ENCODE measurements around the gene RSPH9. TPM values are rescaled to one million over a fixed set of nuclear protein-coding genes. Genes with fewer than 3 reads are reported as not detected.
A peak's percentile ranks its signal among the peaks of the same experiment; 100 is the strongest.
"Not testable (repeated sequence)": the region's sequence is repeated elsewhere in the genome, so short reads cannot be mapped to it uniquely, and the experiment has no call there.

Gene RSPH9
- total RNA-seq, 2 donors from 2014 or later = 0.09 to 0.66 TPM

DNA sequence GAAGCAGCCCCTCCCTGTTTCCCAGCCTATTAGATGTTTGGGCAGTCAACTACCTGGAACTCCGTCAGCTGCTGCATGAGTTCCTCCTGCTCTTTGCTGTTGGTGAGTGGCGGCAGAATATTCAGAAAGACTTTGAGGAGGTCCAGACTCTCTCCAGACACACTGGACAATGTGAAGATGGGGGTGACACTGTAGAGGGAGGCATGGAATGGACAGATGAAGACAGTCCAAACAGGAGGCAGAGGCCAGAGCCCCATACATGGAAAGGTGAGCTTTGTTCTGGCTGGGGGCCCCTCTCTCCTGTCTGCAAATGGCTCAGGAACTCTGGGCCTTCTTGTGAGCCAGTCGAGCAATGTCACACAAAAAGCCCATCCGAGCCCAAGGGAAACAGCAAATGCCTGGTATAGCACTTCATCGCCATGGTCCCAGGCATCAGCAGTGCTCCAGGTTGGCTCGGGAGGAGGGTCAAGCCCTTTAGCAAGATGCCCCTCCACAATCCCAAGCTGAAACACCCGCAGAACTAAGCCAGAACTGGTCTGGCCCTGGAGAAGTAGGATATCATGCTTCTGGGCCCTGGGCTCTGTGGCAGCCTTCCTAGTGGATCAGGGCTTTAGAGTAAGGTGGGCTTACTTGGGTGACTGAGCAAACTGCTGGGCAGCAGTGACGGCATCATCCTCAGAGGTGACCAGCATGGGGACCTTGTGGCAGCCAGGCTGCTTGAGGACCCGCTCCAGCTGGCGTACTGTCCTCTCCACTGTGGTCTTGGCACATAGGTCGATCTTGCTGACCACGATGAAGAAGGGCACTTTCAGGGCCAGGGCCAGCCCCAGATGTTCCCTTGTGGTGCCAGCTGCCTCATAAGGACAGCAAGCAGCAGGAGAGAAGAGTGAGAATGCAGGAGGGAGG is 20.7 kb upstream of the RSPH9 start:
- peaks cover 25% of the 10 kb centered on the region for H3K4me1 Mint-ChIP-seq
- H3K27ac Mint-ChIP-seq = peak overlapping the region; percentile 43
- peaks cover 95% of the 10 kb centered on the region for H3K36me3 Mint-ChIP-seq (ENCODE audit: low read depth)
- H3K4me3 Mint-ChIP-seq = no peak overlapping the region
- no peak for ATAC-seq (replicated peaks)
- H3K9me3 Mint-ChIP-seq = no peaks in the 10 kb centered on the region
- no peaks in the 10 kb centered on the region for H3K27me3 Mint-ChIP-seq

DNA sequence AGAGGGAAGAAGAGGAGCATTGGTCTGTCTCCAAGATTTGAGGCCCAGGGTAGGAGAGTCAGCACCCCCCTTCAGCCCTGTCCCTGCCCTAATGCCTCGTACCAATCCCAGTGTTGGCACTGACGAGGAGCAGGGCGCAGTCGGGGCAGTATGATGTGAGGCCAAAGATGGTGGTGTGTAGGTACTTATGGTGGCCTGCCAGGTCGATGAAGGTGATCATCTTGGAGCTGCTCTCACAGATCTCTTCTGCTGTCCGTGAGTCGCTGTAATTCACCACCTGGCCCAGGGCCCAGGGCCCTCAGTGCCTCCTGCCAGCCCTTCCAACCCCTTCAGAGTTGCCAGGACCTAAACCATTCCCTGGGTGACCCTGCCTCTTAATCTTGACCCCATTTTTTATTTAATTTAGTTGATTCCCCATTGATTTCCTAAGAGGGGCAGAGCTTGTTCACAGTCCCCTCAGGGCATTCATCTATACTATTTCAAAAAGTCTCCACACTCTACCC is 20.0 kb upstream of the RSPH9 start:
- Mint-ChIP-seq H3K27me3 (no peaks in the 10 kb centered on the region), H3K27ac (no peak overlapping the region), H3K36me3 (ENCODE audit: low read depth) (peaks cover 88% of the 10 kb centered on the region), H3K4me1 (peaks cover 26% of the 10 kb centered on the region), H3K4me3 (no peak overlapping the region), H3K9me3 (no peaks in the 10 kb centered on the region)
- ATAC-seq (replicated peaks) = no peak

- Mint-ChIP-seq H3K9me3 (no peaks in the 10 kb centered on the region), H3K27me3 (no peaks in the 10 kb centered on the region), H3K4me1 (peaks cover 30% of the 10 kb centered on the region), H3K4me3 (no peak overlapping the region), H3K36me3 (ENCODE audit: low read depth) (peaks cover 81% of the 10 kb centered on the region), H3K27ac (no peak overlapping the region)
- ATAC-seq (replicated peaks) = no peak
Measured at GRCh38 chr6:43625393-43625992, 19.3 kb upstream of the RSPH9 start.

DNA sequence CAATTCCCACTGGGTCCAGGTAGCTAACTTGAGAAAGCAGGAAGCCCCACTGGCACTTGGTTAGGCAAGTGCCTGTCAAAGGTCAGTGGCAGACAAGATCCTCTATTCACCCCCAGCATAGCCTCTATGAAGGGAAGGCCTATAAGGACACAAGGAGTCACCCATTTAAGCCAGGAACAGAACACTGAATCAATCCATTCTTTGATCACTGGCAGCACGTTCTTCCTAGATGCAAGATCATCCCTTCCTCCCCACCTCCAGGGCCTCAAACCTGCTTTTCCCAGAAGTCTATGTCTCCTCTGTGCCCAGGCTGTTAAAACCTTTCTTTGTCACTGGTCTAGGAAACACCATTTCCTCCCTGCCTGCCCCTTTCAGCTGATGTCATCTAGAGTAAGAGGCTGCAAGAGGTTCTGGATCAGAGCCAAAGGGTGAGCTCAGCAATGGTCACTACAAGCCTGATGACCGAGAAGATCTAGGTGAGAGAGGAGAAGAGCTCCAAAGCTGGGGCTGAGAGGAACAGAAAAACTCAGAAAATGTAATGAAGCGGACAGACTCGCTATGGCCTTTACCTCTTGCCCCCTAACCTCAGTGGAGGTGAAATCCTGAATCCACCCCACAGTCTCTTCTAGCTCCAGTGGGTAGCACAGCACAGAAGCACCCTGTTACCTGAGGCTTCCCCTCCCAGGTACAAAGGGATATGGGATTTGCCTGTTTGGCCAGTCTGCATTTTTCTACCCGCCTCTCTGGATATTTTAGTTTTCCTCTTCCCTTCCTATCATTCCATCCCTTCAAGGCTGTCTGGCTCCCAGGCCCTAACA is 17.6 kb upstream of the RSPH9 start:
- peaks cover 64% of the 10 kb centered on the region for H3K36me3 Mint-ChIP-seq (ENCODE audit: low read depth)
- H3K27me3 Mint-ChIP-seq = no peaks in the 10 kb centered on the region

GRCh38 chr6:43628393-43629103 is 16.3 kb upstream of the RSPH9 start:
- Mint-ChIP-seq H3K27me3 (no peaks in the 10 kb centered on the region), H3K4me1 (peaks cover 27% of the 10 kb centered on the region), H3K27ac (peak overlapping the region; percentile 97), H3K9me3 (no peaks in the 10 kb centered on the region), H3K4me3 (peak overlapping the region; percentile 97), H3K36me3 (ENCODE audit: low read depth) (peaks cover 51% of the 10 kb centered on the region)
- peak; percentile 13 for ATAC-seq (replicated peaks)

More for the DNA sequence above, 17.6 kb upstream of the RSPH9 start:
- Mint-ChIP-seq H3K27ac (peak overlapping the region; percentile 83), H3K4me1 (peaks cover 29% of the 10 kb centered on the region), H3K4me3 (peak overlapping the region; percentile 97), H3K9me3 (no peaks in the 10 kb centered on the region)
- ATAC-seq (replicated peaks) = no peak

GRCh38 chr6:43629104-43629504 is 15.7 kb upstream of the RSPH9 start, which contains the start of gene GTPBP2:
Gene GTPBP2, minus strand, starts transcription at chr6:43629264. Its CDS starts 102 bp downstream, at chr6:43629162.
- Mint-ChIP-seq H3K36me3 (ENCODE audit: low read depth) (peaks cover 45% of the 10 kb centered on the region), H3K4me1 (peaks cover 32% of the 10 kb centered on the region), H3K9me3 (no peaks in the 10 kb centered on the region), H3K4me3 (peak within 1 kb of the TSS; percentile 97), H3K27ac (peak within 1 kb of the TSS; percentile 97), H3K27me3 (no peaks in the 10 kb centered on the region)
- peak; percentile 84 for ATAC-seq (replicated peaks)

GRCh38 chr6:43629505-43630300 is 15.1 kb upstream of the RSPH9 start:
- peak overlapping the region; percentile 97 for H3K27ac Mint-ChIP-seq
- no peaks in the 10 kb centered on the region for H3K27me3 Mint-ChIP-seq
- peak overlapping the region; percentile 97 for H3K4me3 Mint-ChIP-seq
- H3K4me1 Mint-ChIP-seq = peaks cover 34% of the 10 kb centered on the region
- H3K36me3 Mint-ChIP-seq (ENCODE audit: low read depth) = peaks cover 39% of the 10 kb centered on the region
- H3K9me3 Mint-ChIP-seq = no peaks in the 10 kb centered on the region
- peak; percentile 76 for ATAC-seq (replicated peaks)

GRCh38 chr6:43630980-43631619 is 13.7 kb upstream of the RSPH9 start:
- H3K4me1 Mint-ChIP-seq = peaks cover 43% of the 10 kb centered on the region
- H3K36me3 Mint-ChIP-seq (ENCODE audit: low read depth) = peaks cover 33% of the 10 kb centered on the region
- ATAC-seq (replicated peaks) = no peak
- no peak overlapping the region for H3K27ac Mint-ChIP-seq
- no peaks in the 10 kb centered on the region for H3K9me3 Mint-ChIP-seq
- no peaks in the 10 kb centered on the region for H3K27me3 Mint-ChIP-seq
- H3K4me3 Mint-ChIP-seq = peak overlapping the region; percentile 97

GRCh38 chr6:43633002-43633401 is 11.8 kb upstream of the RSPH9 start:
- Mint-ChIP-seq H3K36me3 (ENCODE audit: low read depth) (peaks cover 34% of the 10 kb centered on the region), H3K4me1 (peaks cover 25% of the 10 kb centered on the region)
- not testable (repeated sequence) for H3K4me3 Mint-ChIP-seq; ATAC-seq (replicated peaks); H3K27ac Mint-ChIP-seq; H3K9me3 Mint-ChIP-seq; H3K27me3 Mint-ChIP-seq

DNA sequence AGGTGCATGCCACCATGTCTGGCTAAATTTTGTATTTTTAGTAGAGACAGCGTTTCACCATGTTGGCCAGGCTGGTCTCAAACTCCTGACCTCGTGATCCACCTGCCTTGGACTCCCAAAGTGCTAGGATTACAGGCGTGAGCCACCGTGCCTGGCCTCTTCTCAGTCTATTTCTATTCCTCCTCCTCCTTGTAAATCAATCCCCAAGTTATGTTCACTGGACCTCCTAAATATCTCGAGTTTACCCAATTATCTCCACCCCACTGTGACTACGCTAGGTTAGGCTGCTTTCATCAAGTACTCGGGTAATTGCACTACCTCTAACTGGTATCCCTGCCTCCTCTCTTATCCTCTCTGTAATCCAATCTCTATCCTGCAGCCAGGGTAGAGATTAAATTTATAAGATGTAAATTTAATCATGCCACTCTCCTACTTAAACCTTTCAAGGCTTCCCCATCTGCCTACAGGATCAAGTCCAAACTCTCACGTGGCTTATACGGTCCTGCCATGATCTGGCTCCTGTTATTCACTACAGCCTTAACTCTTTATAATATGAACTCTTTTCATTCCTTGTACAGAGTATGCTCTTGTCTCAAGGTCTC is 10.0 kb upstream of the RSPH9 start:
- H3K4me1 Mint-ChIP-seq = peaks cover 27% of the 10 kb centered on the region
- H3K27me3 Mint-ChIP-seq = no peaks in the 10 kb centered on the region
- ATAC-seq (replicated peaks) = no peak
- H3K9me3 Mint-ChIP-seq = no peaks in the 10 kb centered on the region
- peaks cover 45% of the 10 kb centered on the region for H3K36me3 Mint-ChIP-seq (ENCODE audit: low read depth)
- peak overlapping the region; percentile 99 for H3K27ac Mint-ChIP-seq
- H3K4me3 Mint-ChIP-seq = peak overlapping the region; percentile 98

- no peaks in the 10 kb centered on the region for H3K27me3 Mint-ChIP-seq
- peaks cover 30% of the 10 kb centered on the region for H3K4me1 Mint-ChIP-seq
- ATAC-seq (replicated peaks) = peak; percentile 89
- H3K36me3 Mint-ChIP-seq (ENCODE audit: low read depth) = peaks cover 54% of the 10 kb centered on the region
- peak within 1 kb of the TSS; percentile 99 for H3K27ac Mint-ChIP-seq
- H3K9me3 Mint-ChIP-seq = no peaks in the 10 kb centered on the region
- peak within 1 kb of the TSS; percentile 98 for H3K4me3 Mint-ChIP-seq
Measured at GRCh38 chr6:43635387-43636307, 9.2 kb upstream of the RSPH9 start, which contains the start of gene MAD2L1BP. Gene MAD2L1BP, plus strand, starts transcription at chr6:43635840. Its CDS starts 36 bp downstream, at chr6:43635876.

- Mint-ChIP-seq H3K36me3 (ENCODE audit: low read depth) (peaks cover 60% of the 10 kb centered on the region), H3K9me3 (no peaks in the 10 kb centered on the region), H3K4me1 (peaks cover 32% of the 10 kb centered on the region), H3K4me3 (peak overlapping the region; percentile 98), H3K27me3 (no peaks in the 10 kb centered on the region), H3K27ac (peak overlapping the region; percentile 99)
- peak; percentile 11 for ATAC-seq (replicated peaks)
Measured at GRCh38 chr6:43636308-43636659, 8.6 kb upstream of the RSPH9 start.
